HepG2 (cell line): ENCODE results near the gene NPC1. TPM values are rescaled to one million over a fixed set of nuclear protein-coding genes. Genes with fewer than 3 reads are reported as not detected.

Experiments used
- AKNA ChIP-seq: sonication (generic); formaldehyde crosslinking; IDR thresholded peaks from 2 replicates; pipeline ENCODE4 v1.4.0; 2020; ENCODE audit warnings: missing genetic modification reagents, borderline replicate concordance
- ARID4A ChIP-seq: sonication (generic); formaldehyde crosslinking; IDR thresholded peaks from 2 replicates; pipeline ENCODE4 v1.5.0; 2020; ENCODE audit warnings: mild to moderate bottlenecking, missing genetic modification reagents, borderline replicate concordance
- BRD4 ChIP-seq: sonication (generic); formaldehyde crosslinking; IDR thresholded peaks from 2 replicates; pipeline ENCODE4 v1.4.0; 2020; ENCODE audit warnings: missing genetic modification reagents
- HNRNPUL1 ChIP-seq: fragments of 200-400 bp; formaldehyde crosslinking; IDR thresholded peaks from 2 replicates; pipeline ENCODE4 v1.6.1; 2017; ENCODE audit warnings: low read depth, mild to moderate bottlenecking, low read length, moderate library complexity
- SMYD3 ChIP-seq: sonication (generic); formaldehyde crosslinking; IDR thresholded peaks from 2 replicates; pipeline ENCODE4 v1.8.1; 2023; ENCODE audit warnings: mild to moderate bottlenecking, missing genetic modification reagents
- STAG1 ChIP-seq: sonication (generic); formaldehyde crosslinking; IDR thresholded peaks from 2 replicates; pipeline ENCODE4 v1.4.0; 2020; ENCODE audit warnings: missing genetic modification reagents
- ZFP36 ChIP-seq: fragments of 150-350 bp; IDR thresholded peaks from 2 replicates; pipeline ENCODE4 v1.6.1; 2018; ENCODE audit warnings: borderline replicate concordance, low read length, low read depth; ENCODE audit not compliant: partially characterized antibody
- ZNF124 ChIP-seq: sonication (generic); formaldehyde crosslinking; IDR thresholded peaks from 2 replicates; pipeline ENCODE4 v1.4.0; 2020; ENCODE audit warnings: missing genetic modification reagents
- ZNF224 ChIP-seq: sonication (generic); formaldehyde crosslinking; IDR thresholded peaks from 2 replicates; pipeline ENCODE4 v1.5.0; 2020; ENCODE audit warnings: mild to moderate bottlenecking, missing genetic modification reagents
- ZNF558 ChIP-seq: sonication (generic); formaldehyde crosslinking; IDR thresholded peaks from 2 replicates; pipeline ENCODE4 v1.9.0; 2022; ENCODE audit warnings: mild to moderate bottlenecking, missing genetic modification reagents, borderline replicate concordance
- ZNF672 ChIP-seq: sonication (generic); formaldehyde crosslinking; IDR thresholded peaks from 2 replicates; pipeline ENCODE4 v1.8.1; 2022; ENCODE audit warnings: missing genetic modification reagents
- polyA plus RNA-seq, 8 experiments: library from polyadenylated mRNA; depleted of rRNA in 3 of 8; stranded (reverse) in 7 of 8; unstranded in 1 of 8; fragments of >200 nt; fragmentation: Illumina TruSeq in 4 of 8; extraction: Trizol in 4 of 8; gene quantifications; 2 replicates each; pipeline versions ENCODE4 v1.2.1 to v1.2.3, GENCODE V29; 2011 to 2016; ENCODE audit warnings: low read depth in 4 of 8, missing spikeins in 1 of 8, mixed read lengths in 1 of 8; ENCODE audit not compliant: insufficient read depth in 1 of 8
- total RNA-seq, 5 experiments: library from RNA; depleted of rRNA; stranded (reverse); fragments of >200 nt; fragmentation: Illumina TruSeq; extraction: Trizol; gene quantifications; 2 replicates each; pipeline ENCODE4 v1.2.3, GENCODE V29; 2016; ENCODE audit warnings: low read depth in 1 of 5
- TF ChIP-seq, protein P1 (sequence below): sonication (generic); formaldehyde crosslinking; IDR thresholded peaks from 2 replicates; pipeline ENCODE4 v1.9.0; 2021; ENCODE audit warnings: missing genetic modification reagents, borderline replicate concordance
- TF ChIP-seq, protein P2 (sequence below): sonication (generic); formaldehyde crosslinking; conservative IDR thresholded peaks from 2 replicates; pipeline ENCODE4 v1.8.1; 2023; ENCODE audit warnings: missing genetic modification reagents
- TF ChIP-seq, protein P3 (sequence below): sonication (generic); formaldehyde crosslinking; IDR thresholded peaks from 2 replicates; pipeline ENCODE4 v1.9.0; 2021; ENCODE audit warnings: missing genetic modification reagents, borderline replicate concordance

NPC1 gene
- total and polyA plus RNA-seq, 2 of the 13 experiments (the other 11 are each of a cell fraction or from before 2014, with no cell fraction given), result 46.5 to 114 TPM

- TF ChIP-seq ZNF124 (CRISPR knock-in tag), result no peak; the same call in 1 of the 2 replicates
- no peak for TF ChIP-seq ZFP36
- TF ChIP-seq, protein P1, sequence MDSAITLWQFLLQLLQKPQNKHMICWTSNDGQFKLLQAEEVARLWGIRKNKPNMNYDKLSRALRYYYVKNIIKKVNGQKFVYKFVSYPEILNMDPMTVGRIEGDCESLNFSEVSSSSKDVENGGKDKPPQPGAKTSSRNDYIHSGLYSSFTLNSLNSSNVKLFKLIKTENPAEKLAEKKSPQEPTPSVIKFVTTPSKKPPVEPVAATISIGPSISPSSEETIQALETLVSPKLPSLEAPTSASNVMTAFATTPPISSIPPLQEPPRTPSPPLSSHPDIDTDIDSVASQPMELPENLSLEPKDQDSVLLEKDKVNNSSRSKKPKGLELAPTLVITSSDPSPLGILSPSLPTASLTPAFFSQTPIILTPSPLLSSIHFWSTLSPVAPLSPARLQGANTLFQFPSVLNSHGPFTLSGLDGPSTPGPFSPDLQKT, result no peak
- TF ChIP-seq BRD4, result peak; percentile 84; the same call in 1 of the 2 replicates
- TF ChIP-seq, protein P2, sequence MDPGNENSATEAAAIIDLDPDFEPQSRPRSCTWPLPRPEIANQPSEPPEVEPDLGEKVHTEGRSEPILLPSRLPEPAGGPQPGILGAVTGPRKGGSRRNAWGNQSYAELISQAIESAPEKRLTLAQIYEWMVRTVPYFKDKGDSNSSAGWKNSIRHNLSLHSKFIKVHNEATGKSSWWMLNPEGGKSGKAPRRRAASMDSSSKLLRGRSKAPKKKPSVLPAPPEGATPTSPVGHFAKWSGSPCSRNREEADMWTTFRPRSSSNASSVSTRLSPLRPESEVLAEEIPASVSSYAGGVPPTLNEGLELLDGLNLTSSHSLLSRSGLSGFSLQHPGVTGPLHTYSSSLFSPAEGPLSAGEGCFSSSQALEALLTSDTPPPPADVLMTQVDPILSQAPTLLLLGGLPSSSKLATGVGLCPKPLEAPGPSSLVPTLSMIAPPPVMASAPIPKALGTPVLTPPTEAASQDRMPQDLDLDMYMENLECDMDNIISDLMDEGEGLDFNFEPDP (CRISPR knock-in tag), result no peak
- TF ChIP-seq, protein P3, sequence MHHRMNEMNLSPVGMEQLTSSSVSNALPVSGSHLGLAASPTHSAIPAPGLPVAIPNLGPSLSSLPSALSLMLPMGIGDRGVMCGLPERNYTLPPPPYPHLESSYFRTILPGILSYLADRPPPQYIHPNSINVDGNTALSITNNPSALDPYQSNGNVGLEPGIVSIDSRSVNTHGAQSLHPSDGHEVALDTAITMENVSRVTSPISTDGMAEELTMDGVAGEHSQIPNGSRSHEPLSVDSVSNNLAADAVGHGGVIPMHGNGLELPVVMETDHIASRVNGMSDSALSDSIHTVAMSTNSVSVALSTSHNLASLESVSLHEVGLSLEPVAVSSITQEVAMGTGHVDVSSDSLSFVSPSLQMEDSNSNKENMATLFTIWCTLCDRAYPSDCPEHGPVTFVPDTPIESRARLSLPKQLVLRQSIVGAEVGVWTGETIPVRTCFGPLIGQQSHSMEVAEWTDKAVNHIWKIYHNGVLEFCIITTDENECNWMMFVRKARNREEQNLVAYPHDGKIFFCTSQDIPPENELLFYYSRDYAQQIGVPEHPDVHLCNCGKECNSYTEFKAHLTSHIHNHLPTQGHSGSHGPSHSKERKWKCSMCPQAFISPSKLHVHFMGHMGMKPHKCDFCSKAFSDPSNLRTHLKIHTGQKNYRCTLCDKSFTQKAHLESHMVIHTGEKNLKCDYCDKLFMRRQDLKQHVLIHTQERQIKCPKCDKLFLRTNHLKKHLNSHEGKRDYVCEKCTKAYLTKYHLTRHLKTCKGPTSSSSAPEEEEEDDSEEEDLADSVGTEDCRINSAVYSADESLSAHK (CRISPR knock-in tag), result no peak
- peak; percentile 78; the same call in 1 of the 2 replicates for TF ChIP-seq SMYD3 (CRISPR knock-in tag)
- TF ChIP-seq ZNF224 (CRISPR knock-in tag), result no peak
- 0 out of 2 replicates have a peak, but pooled peaks have one; percentile 6 for TF ChIP-seq ZNF672 (CRISPR knock-in tag)
- no peak for TF ChIP-seq ZNF558 (CRISPR knock-in tag)
- peak; percentile 66; the same call in 1 of the 2 replicates for TF ChIP-seq ARID4A
- no peak for TF ChIP-seq HNRNPUL1
- no peak for TF ChIP-seq AKNA (CRISPR knock-in tag)
- peak; percentile 32 for TF ChIP-seq STAG1 (CRISPR knock-in tag)
These were observed 30.0 kb downstream of the NPC1 start (continued) for GRCh38 chr18:23556145-23556780.
